GM19468 (cell line): ENCODE results near the gene COL5A1.

ENCODE experiments used
- ATAC-seq: cut with Tn5 transposase; IDR thresholded peaks from one replicate; pipeline ENCODE4 v1.9.1; 2021; ENCODE audit warnings: mild to moderate bottlenecking, moderate library complexity, moderate number of reproducible peaks; ENCODE audit not compliant: unreplicated experiment; ENCODE audit errors: extremely low read depth

COL5A1 gene

DNA sequence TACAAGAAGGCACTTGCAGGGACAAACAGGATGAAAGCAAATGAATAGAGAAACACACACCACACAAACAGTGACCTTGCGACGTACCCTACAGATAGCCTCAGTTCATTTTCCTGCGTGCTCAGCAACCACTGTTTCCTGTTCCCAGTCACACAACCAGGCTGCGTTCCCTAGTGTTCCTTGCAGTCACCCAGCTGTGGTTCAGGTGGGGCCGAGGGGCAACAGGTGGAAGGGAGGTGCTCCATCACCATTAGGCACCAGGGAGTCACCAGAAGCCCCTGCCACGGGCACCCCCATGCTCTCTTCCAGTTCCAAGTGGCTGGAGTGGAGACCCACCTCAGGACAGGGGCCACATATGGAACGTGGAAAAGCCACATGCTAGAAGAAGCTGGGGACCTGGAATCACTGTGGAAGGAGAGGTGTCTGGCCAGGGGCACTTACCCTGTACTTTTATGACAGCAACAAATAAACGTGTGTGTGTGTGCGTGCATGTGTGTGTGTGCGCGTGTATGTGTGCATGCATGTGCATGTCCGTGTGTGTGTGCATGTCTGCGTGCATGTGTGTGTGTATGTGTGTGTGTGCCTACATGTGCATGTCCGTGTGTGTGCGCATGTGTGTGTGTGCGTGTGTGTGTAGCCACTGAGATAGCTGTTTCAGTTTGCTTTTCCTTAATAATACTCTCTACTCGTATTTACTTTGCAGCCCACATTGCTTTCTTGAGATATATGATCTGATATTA is 220.2 kb downstream of the COL5A1 start:
- ATAC-seq, result no peak

DNA sequence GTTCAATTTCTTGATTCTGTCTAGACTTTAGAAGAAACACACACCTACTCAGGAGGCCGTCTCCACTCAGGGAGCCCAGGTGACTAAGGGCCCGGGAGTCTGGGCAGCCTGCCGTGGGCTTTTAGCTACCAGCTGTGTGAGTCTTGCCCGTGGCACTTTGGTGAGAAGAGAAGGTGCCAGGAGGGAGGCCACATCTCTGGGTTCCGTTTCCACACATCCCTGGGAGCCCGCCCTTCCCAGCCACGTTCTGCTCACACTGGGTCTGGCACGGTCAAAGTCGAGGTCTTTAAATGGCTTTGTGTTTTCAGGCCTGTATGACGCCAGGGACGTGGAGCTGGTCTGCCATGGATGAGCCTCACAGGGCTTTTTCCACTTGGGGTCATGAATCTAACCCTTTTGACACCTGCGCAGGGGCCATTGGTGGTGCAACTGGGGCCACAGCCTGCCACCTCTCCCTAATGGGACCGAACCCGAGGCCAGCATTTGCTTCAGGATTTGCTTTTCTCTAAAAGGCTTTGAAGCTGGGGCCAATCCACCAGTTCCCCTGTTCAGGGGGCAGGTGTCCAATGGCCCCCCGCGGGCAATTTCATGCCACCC is 221.8 kb downstream of the COL5A1 start:
- ATAC-seq, result no peak

DNA sequence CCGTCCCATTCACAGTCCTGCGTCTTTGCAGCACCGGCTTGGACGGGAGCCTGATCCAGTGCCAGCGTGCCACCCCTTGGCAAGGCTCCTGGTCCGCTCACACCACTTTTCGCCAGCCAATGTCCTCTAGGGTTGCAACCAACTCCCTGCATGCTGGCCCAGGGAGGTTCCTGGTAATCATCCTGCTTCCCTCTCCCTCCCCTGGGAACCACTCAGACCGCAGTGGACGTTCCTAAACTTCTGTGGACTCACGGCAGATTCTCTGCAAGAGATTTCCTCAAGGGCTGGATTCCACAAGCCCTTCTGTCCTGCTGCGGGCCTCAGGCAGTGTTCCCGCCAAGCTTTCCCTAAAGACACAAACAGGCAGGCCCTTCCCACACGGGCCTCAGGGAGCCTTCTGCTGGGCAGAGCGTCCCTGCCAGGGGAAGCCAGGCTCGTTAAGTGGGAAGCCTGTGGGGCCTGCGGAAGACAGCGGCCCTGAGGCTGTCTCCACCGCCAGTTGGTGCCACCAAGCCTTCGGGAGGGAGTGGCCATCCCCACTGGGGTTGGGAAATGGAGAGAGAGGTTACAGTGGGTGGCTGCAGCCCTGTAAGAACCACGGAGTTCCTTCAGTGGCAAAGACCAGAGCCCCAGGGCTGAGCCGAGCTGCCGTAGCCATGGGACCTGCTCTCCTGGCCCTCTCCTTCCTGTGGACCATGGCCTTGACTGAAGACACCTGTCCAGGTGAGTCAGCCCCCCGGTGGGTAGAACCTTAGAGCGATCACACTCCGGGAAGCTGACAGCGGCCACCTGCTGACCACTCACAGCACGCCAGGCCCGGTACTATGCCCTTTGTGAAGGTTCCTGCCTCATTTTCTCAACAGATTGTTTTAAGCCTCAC is 222.6 kb downstream of the COL5A1 start:
- no peak for ATAC-seq

DNA sequence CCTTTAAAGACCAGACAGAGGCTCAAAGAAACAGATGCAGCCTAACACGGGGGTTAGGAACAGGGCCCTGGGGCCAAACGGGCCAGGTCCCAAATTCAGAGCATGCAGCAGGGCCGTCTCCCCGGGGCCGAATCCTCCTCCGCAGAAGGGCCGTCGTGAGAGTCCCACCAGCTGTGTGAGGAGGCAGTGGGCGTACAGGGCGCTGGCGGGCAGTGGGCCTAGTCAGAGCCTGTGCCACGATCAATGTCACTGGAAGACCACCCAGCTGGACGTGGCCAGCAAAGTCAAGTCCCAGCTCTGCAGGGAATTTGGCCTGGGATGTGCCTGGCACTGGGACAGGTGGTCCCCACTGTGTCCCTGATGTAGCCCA is 223.2 kb downstream of the COL5A1 start:
- ATAC-seq, result no peak

DNA sequence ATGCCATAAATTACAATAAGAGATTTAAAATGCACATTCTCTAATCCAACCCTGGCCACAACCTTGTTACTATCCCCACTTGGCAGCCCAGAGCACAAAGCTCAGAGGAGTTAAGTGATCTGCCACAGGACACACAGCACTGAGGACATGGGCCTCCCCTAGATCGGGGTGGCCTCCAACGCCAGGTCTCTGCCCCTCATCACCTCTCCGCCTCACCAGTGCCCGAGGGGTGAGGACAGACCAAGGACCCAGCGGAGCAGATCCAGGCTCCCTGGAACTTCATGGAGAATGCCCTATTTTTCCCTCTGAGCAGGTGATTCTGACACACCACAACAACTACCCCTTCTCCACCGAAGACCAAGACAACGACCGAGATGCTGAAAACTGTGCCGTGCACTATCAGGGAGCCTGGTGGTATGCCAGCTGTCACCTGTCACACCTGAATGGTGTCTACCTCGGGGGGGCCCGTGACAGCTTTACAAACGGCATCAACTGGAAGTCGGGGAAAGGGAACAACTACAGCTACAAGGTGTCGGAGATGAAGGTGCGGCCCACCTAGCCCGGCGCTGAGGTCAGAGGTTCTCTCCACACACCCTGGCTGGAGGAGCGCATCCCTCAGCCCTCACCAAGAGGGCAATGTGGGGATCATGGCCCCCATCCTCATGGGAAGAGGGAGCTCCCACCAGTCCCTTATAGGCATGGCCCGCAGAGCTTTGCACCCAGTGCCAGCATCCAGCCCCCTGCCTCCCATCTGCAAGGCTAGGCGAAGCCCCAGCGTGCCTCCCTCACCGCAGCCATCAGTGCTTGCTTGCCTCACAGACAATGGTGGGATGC is 226.5 kb downstream of the COL5A1 start:
- no peak for ATAC-seq

DNA sequence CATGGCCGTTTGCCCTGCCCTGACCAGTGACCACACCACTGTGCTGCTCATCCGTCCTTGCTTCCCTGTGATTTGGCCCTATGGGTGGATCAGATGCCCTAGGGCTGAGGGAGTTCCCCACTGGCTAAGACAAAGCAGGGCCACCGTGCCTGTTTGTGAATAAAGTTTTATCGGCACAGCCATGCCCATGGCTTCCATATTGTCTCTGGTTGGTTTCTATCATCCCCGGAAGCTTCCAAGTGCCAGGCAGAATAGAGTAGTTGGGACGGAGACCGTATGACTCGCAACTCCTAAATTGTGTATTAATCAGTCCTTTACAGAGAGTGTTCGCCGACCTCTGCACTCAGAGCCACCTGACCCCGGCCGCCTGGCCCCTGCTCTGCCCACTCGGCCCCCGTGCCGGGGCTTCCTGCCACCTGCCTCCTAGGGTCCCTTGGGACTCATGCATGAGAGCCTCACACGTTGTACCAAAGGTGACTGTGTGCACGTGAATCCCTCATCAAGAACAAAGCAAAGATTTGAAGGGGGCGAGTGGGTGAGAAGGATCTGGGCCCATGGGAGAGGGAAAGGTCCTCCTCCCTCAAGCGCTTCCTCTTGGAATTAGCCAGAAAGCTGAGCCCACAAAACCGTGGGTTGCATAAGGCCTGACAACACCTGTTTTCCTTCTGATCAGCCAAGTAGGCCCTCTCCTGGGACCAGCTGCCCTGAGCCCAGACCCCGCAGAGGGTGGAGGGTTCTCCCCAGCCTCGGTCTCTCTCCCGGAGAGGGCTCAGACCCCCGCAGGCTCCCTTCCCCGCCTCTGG is 227.3 kb downstream of the COL5A1 start:
- ATAC-seq, result no peak

DNA sequence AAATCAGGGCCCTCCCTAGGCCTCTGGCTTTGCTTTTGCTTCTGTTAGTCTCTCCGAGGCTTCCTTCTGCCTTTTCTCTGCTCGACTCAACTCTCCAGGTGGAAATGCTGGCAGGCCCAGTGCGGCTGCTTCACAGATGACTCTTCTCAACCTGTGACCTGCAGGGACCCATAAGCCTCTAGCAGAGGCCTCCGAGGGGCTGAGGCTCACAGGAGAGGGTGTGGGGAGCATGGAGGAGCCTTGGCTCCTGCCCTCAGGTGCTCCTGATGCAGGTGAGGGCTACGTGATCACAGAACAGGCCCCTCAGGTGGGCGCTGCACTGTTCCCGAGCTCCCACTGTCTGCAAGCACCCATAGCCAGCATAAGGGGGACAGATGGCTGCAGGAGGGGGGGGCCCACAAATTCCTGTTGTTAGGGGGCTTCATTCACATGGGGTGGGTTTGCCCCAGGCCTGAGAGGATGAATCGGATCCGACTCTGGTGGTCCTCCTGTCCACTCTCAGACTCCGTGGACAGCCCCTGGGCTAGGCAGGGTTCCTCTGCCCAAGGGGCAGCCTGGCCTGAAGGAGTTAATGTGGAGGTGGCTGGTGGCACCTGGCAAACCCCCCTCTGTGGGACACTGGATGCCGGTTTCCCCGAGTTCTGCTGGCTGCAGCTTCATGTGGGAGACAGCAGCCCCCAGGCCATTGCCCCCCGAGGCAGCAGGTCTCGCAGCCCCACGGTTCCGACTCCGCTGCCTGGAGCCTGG is 228.1 kb downstream of the COL5A1 start:
- ATAC-seq, result no peak

DNA sequence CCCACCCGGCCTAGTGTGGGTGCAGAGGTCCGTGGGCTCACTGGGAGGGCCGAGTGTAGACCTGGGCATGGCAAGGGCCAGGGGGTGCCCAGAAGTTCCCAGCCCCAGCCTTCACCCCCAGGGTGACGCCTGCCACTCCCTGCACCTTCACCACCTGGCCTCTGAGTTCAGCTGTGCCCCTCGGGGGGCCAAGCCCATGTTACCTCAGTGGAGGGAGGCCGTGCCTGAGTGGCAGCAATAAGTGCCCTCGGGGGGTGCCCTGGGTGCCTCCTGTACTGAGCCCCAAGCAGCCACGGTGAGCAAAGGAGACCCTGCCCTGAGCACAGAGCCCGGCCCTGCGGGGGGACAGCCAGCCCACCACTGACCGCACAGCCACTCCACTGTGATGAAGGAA is 228.7 kb downstream of the COL5A1 start:
- ATAC-seq, result no peak

DNA sequence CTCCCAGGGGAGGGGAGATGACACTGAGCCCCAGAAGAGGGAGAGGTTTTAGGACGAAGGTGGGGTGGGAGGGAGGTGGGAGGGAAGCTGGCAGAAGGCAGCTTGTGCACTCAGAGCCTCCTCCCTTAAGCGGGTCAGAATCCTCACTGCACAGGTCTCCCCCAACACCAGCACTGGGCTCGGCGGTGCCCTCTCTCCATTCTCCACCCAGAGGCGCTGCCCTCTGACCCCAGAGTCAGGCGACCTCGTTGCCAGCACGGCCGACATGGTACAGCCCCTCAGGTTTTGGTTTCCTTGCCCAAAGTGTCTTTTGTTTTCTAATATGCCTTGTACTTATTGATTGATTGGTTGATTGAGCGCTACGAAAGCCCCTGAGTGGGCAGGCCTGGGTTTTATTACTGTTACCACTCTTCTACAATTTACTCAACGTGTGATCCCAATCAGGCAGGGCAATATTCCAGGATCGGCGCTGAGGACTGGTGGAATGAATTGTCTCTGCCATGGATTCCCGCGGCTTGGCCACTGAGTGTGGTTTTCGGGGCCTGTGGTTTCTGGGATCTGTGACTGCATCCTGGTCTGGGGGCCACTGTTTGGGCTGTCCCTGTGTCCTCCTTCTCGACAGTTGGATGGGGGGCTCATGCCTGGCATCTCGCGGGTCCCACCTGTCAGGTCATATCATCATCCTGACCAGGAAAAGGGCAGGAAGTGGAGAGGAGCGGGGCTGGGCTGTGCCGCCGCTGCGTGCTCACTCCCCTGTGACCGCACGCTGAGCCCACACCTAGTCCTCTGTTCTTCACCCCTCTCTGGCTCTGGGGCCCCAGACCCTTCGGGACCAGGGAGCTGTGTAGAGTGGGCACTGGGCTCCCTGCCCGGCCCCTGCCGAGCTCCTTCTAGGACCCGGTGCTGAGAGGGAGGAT is 229.4 kb downstream of the COL5A1 start:
- ATAC-seq, result no peak

DNA sequence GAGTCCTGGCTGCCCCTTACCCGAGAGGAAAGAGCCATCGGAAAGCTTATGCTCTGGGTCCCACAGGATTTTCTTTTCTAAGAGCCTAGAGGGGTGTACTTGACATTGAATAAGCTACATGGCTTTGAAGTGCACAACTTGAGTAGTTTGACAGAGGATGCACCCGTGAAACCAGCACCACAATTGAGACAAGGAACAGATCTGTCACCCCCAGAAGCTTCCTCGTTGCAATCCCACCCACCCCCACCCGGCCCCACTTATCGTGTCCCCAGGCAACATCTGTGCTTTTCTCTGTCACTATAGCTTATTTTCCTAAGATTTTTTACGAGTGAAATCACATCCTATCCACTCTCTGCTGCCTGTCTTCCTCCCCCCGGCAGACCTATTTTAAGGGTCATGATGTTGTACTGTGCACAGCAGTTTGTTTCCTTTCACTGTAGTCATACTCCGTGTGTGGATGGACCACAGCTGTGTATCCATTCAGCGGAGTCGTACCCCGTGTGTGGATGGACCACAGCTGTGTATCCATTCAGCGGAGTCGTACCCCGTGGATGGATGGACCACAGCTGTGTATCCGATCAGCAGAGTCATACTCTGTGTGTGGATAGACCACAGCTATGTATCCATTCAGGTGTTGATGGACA is 230.2 kb downstream of the COL5A1 start:
- ATAC-seq, result no peak

DNA sequence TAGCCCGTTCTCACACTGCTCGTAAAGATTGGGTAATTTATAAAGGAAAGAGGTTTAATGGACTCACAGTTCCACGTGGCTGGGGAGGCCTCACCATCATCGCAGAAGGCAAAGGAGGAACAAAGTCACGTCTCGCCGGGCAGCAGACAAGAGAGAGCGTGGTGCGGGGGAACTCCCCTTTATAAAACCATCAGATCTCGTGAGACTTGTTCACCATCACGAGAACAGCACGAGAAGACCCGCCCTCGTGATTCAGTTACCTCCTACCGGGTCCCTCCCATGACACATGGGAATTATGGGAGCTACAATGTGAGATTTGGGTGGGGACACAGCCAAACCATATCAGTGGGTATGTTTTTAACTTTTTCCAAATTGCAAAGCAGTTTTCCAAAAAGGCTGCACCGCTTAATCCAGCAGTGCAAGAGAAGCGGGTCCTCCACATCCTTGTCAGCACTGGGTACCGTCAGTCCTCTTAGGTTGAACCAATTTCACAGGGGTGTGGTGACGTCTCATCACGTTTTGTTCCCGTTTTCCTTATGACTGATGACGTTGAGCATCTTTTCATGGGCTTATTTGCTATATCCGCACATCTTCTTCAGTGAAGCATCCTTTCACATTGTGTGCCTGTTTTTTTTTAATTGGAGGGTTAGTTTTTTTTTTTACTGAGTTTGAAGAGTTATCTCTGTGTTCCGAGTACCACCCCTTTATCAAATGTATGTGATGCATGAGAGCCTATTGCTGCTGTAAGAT is 231.1 kb downstream of the COL5A1 start:
- ATAC-seq, result no peak

DNA sequence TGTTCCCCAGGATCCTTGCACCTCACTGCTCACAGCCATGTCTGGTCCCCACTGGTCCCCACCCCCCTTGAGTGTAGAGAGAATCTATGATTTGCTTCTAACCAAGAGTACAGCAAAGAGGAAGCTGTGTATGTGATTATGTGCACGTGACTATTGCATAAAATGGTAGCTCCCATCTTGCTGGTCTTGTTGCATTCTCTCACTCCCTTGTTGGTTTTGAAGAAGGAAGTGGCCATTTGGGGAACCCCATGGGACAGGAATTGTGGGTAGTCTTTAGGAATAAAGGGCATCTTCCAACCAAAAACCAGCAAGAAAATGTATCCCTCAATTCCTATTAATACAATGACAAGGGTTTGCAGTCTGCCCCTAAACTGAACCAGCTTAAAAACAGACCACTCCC is 233.8 kb downstream of the COL5A1 start:
- no peak for ATAC-seq

DNA sequence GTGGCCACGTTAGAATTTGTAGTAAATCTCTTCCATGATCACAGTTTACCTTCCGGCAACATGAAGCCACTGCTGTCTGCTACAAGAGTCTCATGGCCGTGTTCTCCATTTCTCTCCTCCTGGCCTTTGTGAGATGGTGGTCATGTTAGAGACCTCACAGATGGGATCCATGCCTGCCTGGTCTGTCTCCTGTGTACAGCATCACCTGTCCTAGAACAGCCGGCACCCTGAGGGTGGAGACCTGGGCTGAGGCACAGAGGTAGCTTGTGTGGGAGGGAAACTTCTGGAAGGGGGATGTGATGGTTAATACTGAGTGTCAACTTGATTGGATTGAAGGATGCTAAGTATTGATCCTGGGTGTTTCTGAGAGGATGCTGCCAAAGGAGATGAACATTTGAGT is 235.9 kb downstream of the COL5A1 start:
- ATAC-seq, result no peak

DNA sequence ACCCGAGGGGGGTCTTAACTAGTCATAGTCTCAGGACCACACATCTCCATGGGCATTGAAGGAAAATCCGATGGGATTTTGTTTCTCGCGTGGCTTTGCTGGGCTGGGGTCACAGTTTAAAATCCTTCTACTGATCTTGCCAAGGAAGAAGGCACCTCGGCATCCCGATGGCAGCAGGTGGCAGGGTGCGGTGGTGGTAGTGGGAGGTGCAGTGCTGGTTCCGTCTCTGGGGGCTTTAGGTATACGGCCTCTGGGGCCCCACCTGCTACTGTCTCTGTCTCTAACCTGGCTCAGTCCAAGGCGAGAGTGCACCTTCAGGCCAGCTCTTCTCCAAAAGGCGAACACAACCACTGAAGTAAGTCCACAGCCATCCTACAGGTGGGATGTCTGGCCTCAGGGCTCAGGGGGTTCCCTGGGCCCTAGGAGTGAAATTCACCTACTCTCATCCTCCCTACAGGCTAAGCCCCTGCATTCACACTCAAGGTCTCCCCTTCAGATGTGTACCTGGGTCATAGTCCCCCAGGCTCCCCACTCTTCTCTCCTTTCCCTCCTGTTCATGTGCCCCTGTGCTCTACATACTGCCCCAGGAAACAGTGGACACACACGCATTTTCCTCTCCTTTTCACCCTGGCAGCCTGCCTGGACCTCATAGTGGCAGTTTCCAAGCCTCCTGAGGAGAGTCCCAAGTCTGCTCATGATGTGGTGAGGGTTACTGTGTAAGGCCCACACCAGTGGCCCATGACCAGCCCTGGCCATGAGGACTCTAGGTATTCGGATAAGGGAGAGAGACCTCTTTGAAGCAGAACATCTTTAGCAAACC is 238.3 kb downstream of the COL5A1 start:
- no peak for ATAC-seq

DNA sequence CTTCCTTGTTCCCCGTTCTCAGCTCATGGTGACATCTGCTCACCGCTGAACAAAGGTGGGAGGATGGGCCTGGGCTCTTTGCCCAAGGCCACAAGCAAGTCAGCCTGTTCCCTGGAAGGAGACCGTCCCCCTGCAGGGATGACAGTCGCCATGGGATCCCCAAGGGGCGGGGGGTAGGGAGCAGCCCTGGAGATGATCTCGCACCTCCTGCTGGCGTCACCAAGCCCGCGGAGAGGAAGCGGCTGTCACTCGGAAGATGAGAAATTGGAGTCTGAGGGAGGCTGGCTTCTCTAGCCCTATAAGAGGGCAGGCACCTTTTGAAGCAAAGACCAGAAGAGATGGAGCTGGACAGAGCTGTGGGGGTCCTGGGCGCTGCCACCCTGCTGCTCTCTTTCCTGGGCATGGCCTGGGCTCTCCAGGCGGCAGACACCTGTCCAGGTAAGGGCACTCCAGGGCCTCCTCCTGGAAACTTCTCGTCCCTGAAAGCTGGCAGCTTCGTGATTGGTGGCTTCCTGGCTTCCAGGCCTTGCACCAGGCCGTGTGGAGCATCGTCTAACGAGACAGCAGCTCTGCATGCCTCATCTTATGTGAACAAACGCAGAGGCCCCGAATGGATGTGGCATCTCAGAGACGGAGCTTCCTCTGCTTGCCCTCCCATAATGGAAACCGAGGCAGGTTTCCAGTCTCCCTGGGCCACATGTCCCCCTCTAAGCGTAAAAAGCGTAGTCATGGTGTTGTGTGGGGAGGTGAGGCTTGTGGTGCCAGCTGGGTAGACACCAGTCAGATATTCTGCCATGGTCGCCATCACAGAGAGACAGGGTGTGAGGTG is 239.1 kb downstream of the COL5A1 start, which contains the start of gene FCN2:
Gene FCN2, plus strand, starts transcription at position 327 of the 829 bp plus-strand sequence. Its CDS starts 12 bp downstream, at position 339.
- ATAC-seq, result no peak
